Naive thymus-derived CD4-positive, alpha-beta T cell (primary cell): Measurements from ENCODE around the gene ZNF804B. TPM values are rescaled to one million over a fixed set of nuclear protein-coding genes. Genes with fewer than 3 reads are reported as not detected.

ENCODE experiments used
- ATAC-seq: fragments of 150-1000 bp; cut with Tn5 transposase; 2 replicates; pipeline ENCODE4 v1.10.0; 2021; ENCODE audit warnings: mild to moderate bottlenecking, moderate library complexity
- CTCF ChIA-PET: fragments of 350-600 bp; sonication (Branson Sonifier 250); formaldehyde crosslinking; loops from one replicate; lab custom pipeline; 2021; ENCODE audit warnings: antibody characterized with exemption; lab: Charles Lee
- POLR2A ChIA-PET: fragments of 350-600 bp; sonication (Branson Sonifier 250); formaldehyde crosslinking; loops from one replicate; lab custom pipeline; 2021; ENCODE audit warnings: antibody characterized with exemption, inconsistent platforms; lab: Charles Lee
- DNase-seq, 9 donors: peaks; one replicate each; pipeline versions ENCODE4 v3.0.0 to v3.0.0-alpha.2; 2020 to 2022; ENCODE audit warnings: mixed read lengths in 1 of 9
- H3K27ac ChIP-seq: one replicate; pipeline ENCODE4 v1.7.0; 2013; ENCODE audit warnings: mild to moderate bottlenecking, low read depth, low read length, moderate library complexity
- H3K27me3 ChIP-seq, 2 donors: one replicate each; pipeline ENCODE4 v1.7.0; 2013; ENCODE audit warnings: low read length in 2 of 2, mild to moderate bottlenecking in 2 of 2, moderate library complexity in 2 of 2; ENCODE audit not compliant: control insufficient read depth in 2 of 2, insufficient read depth in 2 of 2
- H3K36me3 ChIP-seq, 3 experiments: 1 replicate in 2 of 3; 2 replicates in 1 of 3; pipeline ENCODE4 v1.7.0; 2013; ENCODE audit warnings: low read length in 3 of 3, mild to moderate bottlenecking in 3 of 3, moderate library complexity in 1 of 3; ENCODE audit not compliant: insufficient read depth in 3 of 3, control insufficient read depth in 2 of 3
- H3K4me1 ChIP-seq, 2 donors: one replicate each; pipeline ENCODE4 v1.7.0; 2013; ENCODE audit warnings: low read length in 2 of 2, mild to moderate bottlenecking in 2 of 2, moderate library complexity in 1 of 2; ENCODE audit not compliant: control insufficient read depth in 2 of 2, insufficient read depth in 2 of 2
- H3K4me3 ChIP-seq: 2 replicates; pipeline ENCODE4 v1.7.0; 2013; ENCODE audit warnings: mild to moderate bottlenecking, low read length
- H3K9me3 ChIP-seq, 3 experiments: 1 replicate in 2 of 3; 2 replicates in 1 of 3; pipeline ENCODE4 v1.7.0; 2013; ENCODE audit warnings: low read length in 3 of 3; ENCODE audit not compliant: control insufficient read depth in 2 of 3
- H3K27ac Mint-ChIP-seq, 9 donors: one replicate each; pipeline ENCODE4 v1.8.0; 2020 to 2022; ENCODE audit warnings: mixed read lengths in 9 of 9, mild to moderate bottlenecking in 8 of 9, moderate library complexity in 5 of 9, inconsistent platforms in 2 of 9
- H3K27me3 Mint-ChIP-seq, 5 donors: one replicate each; pipeline ENCODE4 v1.8.0; 2021 to 2022; ENCODE audit warnings: mixed read lengths in 5 of 5, mild to moderate bottlenecking in 1 of 5
- H3K36me3 Mint-ChIP-seq, 5 donors: one replicate each; pipeline ENCODE4 v1.8.0; 2020 to 2022; ENCODE audit warnings: mixed read lengths in 5 of 5, mild to moderate bottlenecking in 3 of 5, inconsistent platforms in 1 of 5
- H3K4me1 Mint-ChIP-seq, 7 donors: one replicate each; pipeline ENCODE4 v1.8.0; 2020 to 2022; ENCODE audit warnings: mixed read lengths in 7 of 7, mild to moderate bottlenecking in 3 of 7, inconsistent platforms in 1 of 7
- H3K4me3 Mint-ChIP-seq, 10 donors: one replicate each; pipeline ENCODE4 v1.8.0; 2020 to 2022; ENCODE audit warnings: mild to moderate bottlenecking in 10 of 10, mixed read lengths in 10 of 10, moderate library complexity in 6 of 10, inconsistent platforms in 2 of 10
- H3K9me3 Mint-ChIP-seq, 11 donors: one replicate each; pipeline ENCODE4 v1.8.0; 2020 to 2022; ENCODE audit warnings: mixed read lengths in 11 of 11, mild to moderate bottlenecking in 4 of 11, inconsistent platforms in 1 of 11, moderate library complexity in 1 of 11
- intact Hi-C, 2 donors: fragments of 100-400 bp; cut with micrococcal nuclease; formaldehyde crosslinking; loops; one replicate each; pipeline ENCODE4 v1.15.1; 2023
- polyA plus RNA-seq, 2 donors: library from polyadenylated mRNA; unstranded; fragments of 300-500 nt; fragmentation: Illumina TruSeq; gene quantifications; one replicate each; pipeline ENCODE4 v1.2.3, GENCODE V29; 2021
- total RNA-seq, 6 experiments: library from RNA in 5 of 6; stranded (reverse) in 5 of 6; gene quantifications; 1 replicate in 5 of 6; 2 replicates in 1 of 6; pipeline ENCODE4 v1.2.3 and lab custom pipeline; 2021 to 2026

The ZNF804B gene
- total and polyA plus RNA-seq, 7 experiments from 2014 or later, result not detected

GRCh38 chr7:89160107-89160506, 400.6 kb downstream of the ZNF804B start:
- DNase-seq (no peak), ATAC-seq (no peak)
- no peak overlapping the region for H3K4me3 Mint-ChIP-seq
- H3K36me3 ChIP-seq, result no peaks in the 10 kb centered on the region
- no peak overlapping the region for H3K27ac ChIP-seq
- H3K36me3 Mint-ChIP-seq, result no peaks in the 10 kb centered on the region
- peaks cover 0 to 13% (median 5%) of the 10 kb centered on the region in 5 donors for H3K27me3 Mint-ChIP-seq
- H3K4me1 Mint-ChIP-seq, result no peaks in the 10 kb centered on the region
- H3K4me1 ChIP-seq, result no peaks in the 10 kb centered on the region
- peaks cover 0 to 4% (median 0%) of the 10 kb centered on the region in 11 donors for H3K9me3 Mint-ChIP-seq
- no peaks in the 10 kb centered on the region for H3K27me3 ChIP-seq
- no peak overlapping the region for H3K27ac Mint-ChIP-seq
- no peaks in the 10 kb centered on the region for H3K9me3 ChIP-seq
- CTCF ChIA-PET, result no interaction called here
- H3K4me3 ChIP-seq, result no peak overlapping the region
- POLR2A ChIA-PET, result no interaction called here
- intact Hi-C loops, result no loop called here

GRCh38 chr7:89165421-89165820, 405.9 kb downstream of the ZNF804B start:
- peaks cover 0 to 2% (median 0%) of the 10 kb centered on the region in 11 donors for H3K9me3 Mint-ChIP-seq
- no peak overlapping the region for H3K27ac ChIP-seq
- ATAC-seq, result no peak
- POLR2A ChIA-PET, result no interaction called here
- H3K27me3 ChIP-seq, result no peaks in the 10 kb centered on the region
- H3K4me3 Mint-ChIP-seq, result no peak overlapping the region
- H3K4me1 Mint-ChIP-seq, result no peaks in the 10 kb centered on the region
- no peak overlapping the region for H3K27ac Mint-ChIP-seq
- DNase-seq, result no peak
- CTCF ChIA-PET, result no interaction called here
- no peaks in the 10 kb centered on the region for H3K36me3 ChIP-seq
- no peak overlapping the region for H3K4me3 ChIP-seq
- no peaks in the 10 kb centered on the region for H3K36me3 Mint-ChIP-seq
- H3K27me3 Mint-ChIP-seq, result peaks cover 0 to 9% (median 0%) of the 10 kb centered on the region in 5 donors
- no peaks in the 10 kb centered on the region for H3K4me1 ChIP-seq
- intact Hi-C loops, result no loop called here
- no peaks in the 10 kb centered on the region for H3K9me3 ChIP-seq

GRCh38 chr7:89170628-89171027, 411.1 kb downstream of the ZNF804B start:
- H3K4me3 Mint-ChIP-seq, result no peak overlapping the region
- no peaks in the 10 kb centered on the region for H3K27me3 Mint-ChIP-seq
- no peaks in the 10 kb centered on the region for H3K9me3 ChIP-seq
- H3K36me3 Mint-ChIP-seq, result no peaks in the 10 kb centered on the region
- no peaks in the 10 kb centered on the region for H3K36me3 ChIP-seq
- H3K27ac Mint-ChIP-seq, result no peak overlapping the region
- no peak overlapping the region for H3K27ac ChIP-seq
- H3K4me1 Mint-ChIP-seq, result no peaks in the 10 kb centered on the region
- peaks cover 0 to 5% (median 0%) of the 10 kb centered on the region in 11 donors for H3K9me3 Mint-ChIP-seq
- DNase-seq (no peak), ATAC-seq (no peak)
- H3K4me3 ChIP-seq, result no peak overlapping the region
- H3K27me3 ChIP-seq, result no peaks in the 10 kb centered on the region
- ChIA-PET POLR2A (no interaction called here), CTCF (no interaction called here)
- intact Hi-C loops, result no loop called here
- no peaks in the 10 kb centered on the region for H3K4me1 ChIP-seq

- H3K4me1 Mint-ChIP-seq, result no peaks in the 10 kb centered on the region
- peaks cover 0 to 3% (median 0%) of the 10 kb centered on the region in 5 donors for H3K27me3 Mint-ChIP-seq
- H3K9me3 Mint-ChIP-seq, result peaks cover 2 to 26% (median 7%) of the 10 kb centered on the region in 11 donors
- no peaks in the 10 kb centered on the region for H3K4me1 ChIP-seq
- H3K36me3 ChIP-seq, result no peaks in the 10 kb centered on the region
- peaks cover 0 to 4% (median 0%) of the 10 kb centered on the region in 5 donors for H3K36me3 Mint-ChIP-seq
- H3K9me3 ChIP-seq, result peaks cover 0 to 5% (median 0%) of the 10 kb centered on the region in 3 experiments
- intact Hi-C loops, result no loop called here
- ChIA-PET POLR2A (no interaction called here), CTCF (no interaction called here)
- no peak overlapping the region for H3K4me3 ChIP-seq
- ATAC-seq (no peak), DNase-seq (no peak)
- no peak overlapping the region for H3K27ac ChIP-seq
- no peak overlapping the region for H3K27ac Mint-ChIP-seq
- no peaks in the 10 kb centered on the region for H3K27me3 ChIP-seq
- H3K4me3 Mint-ChIP-seq, result no peak overlapping the region
Observed at GRCh38 chr7:89182116-89182515, 422.6 kb downstream of the ZNF804B start.

- Mint-ChIP-seq H3K9me3 (peaks cover 2 to 20% (median 6%) of the 10 kb centered on the region in 11 donors), H3K4me3 (no peak overlapping the region), H3K36me3 (peaks cover 0 to 4% (median 0%) of the 10 kb centered on the region in 5 donors), H3K27ac (no peak overlapping the region), H3K27me3 (peaks cover 0 to 3% (median 0%) of the 10 kb centered on the region in 5 donors), H3K4me1 (no peaks in the 10 kb centered on the region)
- DNase-seq (no peak), ATAC-seq (no peak)
- H3K4me3 ChIP-seq, result no peak overlapping the region
- POLR2A ChIA-PET, result no interaction called here
- no peaks in the 10 kb centered on the region for H3K27me3 ChIP-seq
- no peaks in the 10 kb centered on the region for H3K4me1 ChIP-seq
- H3K36me3 ChIP-seq, result no peaks in the 10 kb centered on the region
- CTCF ChIA-PET, result interaction anchor here (0.6 kb wide), 1 partner anchor 59 kb away, joined by 4 read pairs; no protein-coding TSS in a partner anchor
- peaks cover 0 to 5% (median 0%) of the 10 kb centered on the region in 3 experiments for H3K9me3 ChIP-seq
- intact Hi-C loops, result no loop called here
- no peak overlapping the region for H3K27ac ChIP-seq
Observed at GRCh38 chr7:89183712-89184111, 424.2 kb downstream of the ZNF804B start.

- Mint-ChIP-seq H3K27ac (no peak overlapping the region), H3K36me3 (no peaks in the 10 kb centered on the region), H3K4me1 (no peaks in the 10 kb centered on the region), H3K4me3 (no peak overlapping the region), H3K27me3 (no peaks in the 10 kb centered on the region), H3K9me3 (peaks cover 0 to 4% (median 0%) of the 10 kb centered on the region in 11 donors)
- intact Hi-C loops, result no loop called here
- POLR2A ChIA-PET, result no interaction called here
- CTCF ChIA-PET, result no interaction called here
- Histone ChIP-seq H3K4me1 (no peaks in the 10 kb centered on the region), H3K9me3 (no peaks in the 10 kb centered on the region), H3K27me3 (no peaks in the 10 kb centered on the region), H3K27ac (no peak overlapping the region), H3K4me3 (no peak overlapping the region), H3K36me3 (no peaks in the 10 kb centered on the region)
- ATAC-seq, result no peak
- DNase-seq, result no peak
Observed at GRCh38 chr7:89200758-89201157, 441.3 kb downstream of the ZNF804B start.

- no peak for ATAC-seq
- H3K27ac Mint-ChIP-seq, result no peak overlapping the region
- H3K36me3 ChIP-seq, result no peaks in the 10 kb centered on the region
- intact Hi-C loops, result no loop called here
- peaks cover 0 to 2% (median 0%) of the 10 kb centered on the region in 11 donors for H3K9me3 Mint-ChIP-seq
- POLR2A ChIA-PET, result no interaction called here
- H3K27me3 ChIP-seq, result no peaks in the 10 kb centered on the region
- no peak overlapping the region for H3K4me3 Mint-ChIP-seq
- H3K4me1 Mint-ChIP-seq, result no peaks in the 10 kb centered on the region
- CTCF ChIA-PET, result no interaction called here
- H3K9me3 ChIP-seq, result no peaks in the 10 kb centered on the region
- no peak for DNase-seq
- no peaks in the 10 kb centered on the region for H3K4me1 ChIP-seq
- no peak overlapping the region for H3K4me3 ChIP-seq
- H3K27ac ChIP-seq, result no peak overlapping the region
- H3K27me3 Mint-ChIP-seq, result peaks cover 0 to 4% (median 4%) of the 10 kb centered on the region in 5 donors
- no peaks in the 10 kb centered on the region for H3K36me3 Mint-ChIP-seq
Observed at GRCh38 chr7:89223900-89224395, 464.4 kb downstream of the ZNF804B start.
